Suprapubic skin (tissue), 4 donors: ENCODE data around the gene APMAP. TPM values are rescaled to one million over a fixed set of nuclear protein-coding genes. Genes with fewer than 3 reads are reported as not detected.
A peak's percentile ranks its signal among the peaks of the same experiment; 100 is the strongest.
"Not testable (repeated sequence)": the region's sequence is repeated elsewhere in the genome, so short reads cannot be mapped to it uniquely, and the experiment has no call there.

ENCODE experiments used
- DNase-seq, 2 donors: peaks; one replicate each; pipeline ENCODE4 v3.0.0-alpha.2; 2019; ENCODE audit warnings: low spot score in 2 of 2
- H3K27ac ChIP-seq: fragments of 200-600 bp; sonication (generic); one replicate; pipeline ENCODE4 v1.5.1; 2019
- H3K27me3 ChIP-seq: fragments of 200-600 bp; sonication (generic); one replicate; pipeline ENCODE4 v1.5.1; 2019
- H3K36me3 ChIP-seq: fragments of 200-600 bp; sonication (generic); one replicate; pipeline ENCODE4 v1.5.1; 2019
- H3K4me1 ChIP-seq: fragments of 200-600 bp; sonication (generic); one replicate; pipeline ENCODE4 v1.5.1; 2019
- H3K4me3 ChIP-seq: fragments of 200-600 bp; sonication (generic); one replicate; pipeline ENCODE4 v1.5.1; 2019; ENCODE audit warnings: mild to moderate bottlenecking
- H3K9me3 ChIP-seq: fragments of 200-600 bp; sonication (generic); one replicate; pipeline ENCODE4 v1.5.1; 2019
- EP300 ChIP-seq: sonication (generic); formaldehyde crosslinking; IDR thresholded peaks from one replicate; pipeline ENCODE4 v1.6.1; 2017; ENCODE audit warnings: antibody characterized with exemption
- POLR2A ChIP-seq, 2 donors: fragments of 450-650 bp; IDR thresholded peaks; one replicate each; pipeline ENCODE4 v1.6.1; 2017; ENCODE audit warnings: antibody characterized with exemption in 2 of 2, mild to moderate bottlenecking in 2 of 2, moderate library complexity in 2 of 2
- POLR2AphosphoS5 ChIP-seq, 3 donors: sonication (generic); formaldehyde crosslinking; IDR thresholded peaks; one replicate each; pipeline ENCODE4 v1.6.1; 2017; ENCODE audit warnings: antibody characterized with exemption in 3 of 3
- WGBS: methylation state at CpG from one replicate; pipeline ENCODE4 v1.1.5; 2018; 5-methylcytosine and 5-hydroxymethylcytosine counted together
- total RNA-seq, 4 donors: library from RNA; depleted of rRNA; stranded (reverse); fragments of >200 nt; gene quantifications; one replicate each; pipeline ENCODE4 v1.1.0, GENCODE V29; 2016
- TF ChIP-seq, protein P1 (sequence below), 2 donors: fragments of 200-600 bp in 1 of 2; fragments of 450-650 bp in 1 of 2; sonication (generic) in 1 of 2; IDR thresholded peaks; one replicate each; pipeline ENCODE4 v1.5.1; 2016 to 2019; ENCODE audit warnings: antibody characterized with exemption in 2 of 2, mild to moderate bottlenecking in 1 of 2, moderate library complexity in 1 of 2

The APMAP gene
- total RNA-seq, 4 donors from 2014 or later: 61.8 to 89.3 (median 69.9) TPM

DNA sequence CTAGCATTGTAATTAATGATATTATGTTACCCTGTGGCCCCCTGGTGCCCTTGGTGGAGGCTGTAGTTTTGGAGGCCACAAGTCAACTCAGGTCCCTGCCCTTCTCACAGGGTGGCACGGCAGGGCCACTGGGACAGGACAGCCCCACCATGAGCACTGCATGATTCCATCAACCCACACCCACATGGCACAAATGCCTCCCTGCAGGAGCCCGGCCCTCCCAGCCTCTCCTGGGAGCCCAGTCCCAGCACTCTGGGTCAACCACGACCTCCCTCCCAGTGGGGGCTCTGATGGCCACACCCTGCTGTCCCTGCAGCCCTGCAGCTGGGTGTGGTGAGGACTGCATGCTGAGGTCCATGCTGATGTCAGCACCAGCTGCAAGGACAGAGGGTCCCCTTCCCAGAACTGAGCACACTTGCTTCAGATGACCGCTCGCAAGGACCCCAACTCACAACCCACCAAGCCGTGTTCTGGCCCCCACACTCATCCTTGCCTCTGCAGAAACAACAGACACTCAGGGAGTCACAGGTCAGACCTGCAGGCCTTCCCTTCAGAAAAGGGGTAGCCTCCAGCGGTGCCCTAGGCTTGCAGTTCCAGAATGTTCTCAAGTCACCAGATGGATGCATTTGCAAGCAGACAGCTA lies 59.2 kb downstream of the APMAP start:
- Histone ChIP-seq H3K36me3 (no peaks in the 10 kb centered on the region), H3K27ac (no peak overlapping the region), H3K9me3 (no peaks in the 10 kb centered on the region), H3K4me3 (no peak overlapping the region), H3K4me1 (peaks cover 19% of the 10 kb centered on the region), H3K27me3 (no peaks in the 10 kb centered on the region)
- WGBS: 88% methylated on average over 4 of the region's 7 CpGs
- DNase-seq: peak; percentile 41 to 55
- no peak for TF ChIP-seq POLR2A (IDR thresholded peaks at IDR 0.05)
- TF ChIP-seq, protein P1, sequence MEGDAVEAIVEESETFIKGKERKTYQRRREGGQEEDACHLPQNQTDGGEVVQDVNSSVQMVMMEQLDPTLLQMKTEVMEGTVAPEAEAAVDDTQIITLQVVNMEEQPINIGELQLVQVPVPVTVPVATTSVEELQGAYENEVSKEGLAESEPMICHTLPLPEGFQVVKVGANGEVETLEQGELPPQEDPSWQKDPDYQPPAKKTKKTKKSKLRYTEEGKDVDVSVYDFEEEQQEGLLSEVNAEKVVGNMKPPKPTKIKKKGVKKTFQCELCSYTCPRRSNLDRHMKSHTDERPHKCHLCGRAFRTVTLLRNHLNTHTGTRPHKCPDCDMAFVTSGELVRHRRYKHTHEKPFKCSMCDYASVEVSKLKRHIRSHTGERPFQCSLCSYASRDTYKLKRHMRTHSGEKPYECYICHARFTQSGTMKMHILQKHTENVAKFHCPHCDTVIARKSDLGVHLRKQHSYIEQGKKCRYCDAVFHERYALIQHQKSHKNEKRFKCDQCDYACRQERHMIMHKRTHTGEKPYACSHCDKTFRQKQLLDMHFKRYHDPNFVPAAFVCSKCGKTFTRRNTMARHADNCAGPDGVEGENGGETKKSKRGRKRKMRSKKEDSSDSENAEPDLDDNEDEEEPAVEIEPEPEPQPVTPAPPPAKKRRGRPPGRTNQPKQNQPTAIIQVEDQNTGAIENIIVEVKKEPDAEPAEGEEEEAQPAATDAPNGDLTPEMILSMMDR (IDR thresholded peaks at IDR 0.05): no peak
- no peak for TF ChIP-seq POLR2AphosphoS5 (IDR thresholded peaks at IDR 0.05)
- TF ChIP-seq EP300: no peak

DNA sequence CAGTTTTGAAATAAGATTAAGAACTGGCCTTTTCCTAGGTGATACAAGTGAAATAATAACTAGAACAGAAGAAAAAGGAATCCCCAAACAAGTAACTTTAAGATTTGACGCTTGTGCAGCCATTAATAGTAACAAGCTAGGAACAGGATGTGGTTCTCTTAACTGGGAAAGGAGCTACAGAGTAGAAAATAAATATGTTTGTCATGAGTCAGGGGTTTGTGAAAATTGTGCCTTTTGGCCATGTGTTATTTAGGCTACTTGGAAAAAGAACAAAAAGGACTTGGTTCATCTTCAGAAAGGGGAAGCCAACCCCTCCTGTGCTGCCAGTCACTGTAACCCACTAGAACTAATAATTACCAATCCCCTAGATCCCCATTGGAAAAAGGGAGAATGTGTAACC lies 60.7 kb downstream of the APMAP start:
- not testable (repeated sequence) for H3K27me3 ChIP-seq, H3K9me3 ChIP-seq, H3K36me3 ChIP-seq, H3K4me3 ChIP-seq, H3K27ac ChIP-seq, DNase-seq
- 59% methylated on average over 1 of the region's 1 CpG for WGBS
- peaks cover 19% of the 10 kb centered on the region for H3K4me1 ChIP-seq

DNA sequence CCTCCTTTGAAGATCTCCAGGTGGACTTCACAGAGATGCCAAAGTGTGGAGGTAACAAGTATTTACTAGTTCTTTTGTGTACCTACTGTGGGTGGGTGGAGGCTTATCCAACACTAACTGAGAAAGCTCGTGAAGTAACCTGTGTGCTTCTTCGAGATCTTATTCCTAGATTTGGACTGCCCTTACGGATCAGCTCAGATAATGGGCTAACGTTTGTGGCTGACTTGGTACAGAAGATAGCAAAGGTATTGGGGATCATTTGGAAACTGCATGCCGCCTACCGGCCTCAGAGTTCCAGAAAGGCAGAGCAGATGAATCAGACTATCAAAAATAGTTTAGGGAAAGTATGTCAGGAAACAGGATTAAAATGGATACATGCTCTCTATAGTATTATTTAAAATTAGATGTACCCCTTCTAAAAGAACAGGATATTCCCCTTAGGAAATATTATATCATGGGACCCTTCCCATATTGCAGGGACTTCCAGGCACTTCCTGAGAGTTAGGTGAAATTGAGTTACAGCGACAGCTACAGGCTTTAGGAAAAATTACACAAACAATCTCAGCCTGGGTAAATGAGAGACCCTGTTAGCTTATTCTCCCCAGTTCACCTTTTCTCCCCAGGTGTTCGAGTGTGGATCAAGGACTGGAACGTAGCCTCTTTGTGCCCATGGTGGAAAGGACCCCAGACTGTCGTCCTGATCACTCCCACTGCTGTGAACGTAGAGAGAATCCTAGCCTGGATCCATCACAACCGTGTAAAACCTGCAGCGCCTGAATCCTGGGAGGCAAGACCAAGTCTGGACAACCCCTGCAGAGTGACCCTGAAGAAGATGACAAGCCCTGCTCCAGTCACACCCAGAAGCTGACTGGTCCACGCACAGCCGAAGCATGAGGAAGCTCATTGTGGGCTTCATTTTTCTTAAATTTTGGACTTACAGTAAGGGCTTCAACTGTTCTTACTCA lies 61.5 kb downstream of the APMAP start:
- TF ChIP-seq, protein P1 (IDR thresholded peaks at IDR 0.05): peak; percentile 37 to 44
- Histone ChIP-seq H3K27ac (peak overlapping the region; percentile 76), H3K4me3 (peak overlapping the region; percentile 38), H3K4me1 (peaks cover 19% of the 10 kb centered on the region)
- not testable (repeated sequence) for DNase-seq, H3K27me3 ChIP-seq, H3K9me3 ChIP-seq, H3K36me3 ChIP-seq
- 57% methylated on average over 15 of the region's 15 CpGs for WGBS

DNA sequence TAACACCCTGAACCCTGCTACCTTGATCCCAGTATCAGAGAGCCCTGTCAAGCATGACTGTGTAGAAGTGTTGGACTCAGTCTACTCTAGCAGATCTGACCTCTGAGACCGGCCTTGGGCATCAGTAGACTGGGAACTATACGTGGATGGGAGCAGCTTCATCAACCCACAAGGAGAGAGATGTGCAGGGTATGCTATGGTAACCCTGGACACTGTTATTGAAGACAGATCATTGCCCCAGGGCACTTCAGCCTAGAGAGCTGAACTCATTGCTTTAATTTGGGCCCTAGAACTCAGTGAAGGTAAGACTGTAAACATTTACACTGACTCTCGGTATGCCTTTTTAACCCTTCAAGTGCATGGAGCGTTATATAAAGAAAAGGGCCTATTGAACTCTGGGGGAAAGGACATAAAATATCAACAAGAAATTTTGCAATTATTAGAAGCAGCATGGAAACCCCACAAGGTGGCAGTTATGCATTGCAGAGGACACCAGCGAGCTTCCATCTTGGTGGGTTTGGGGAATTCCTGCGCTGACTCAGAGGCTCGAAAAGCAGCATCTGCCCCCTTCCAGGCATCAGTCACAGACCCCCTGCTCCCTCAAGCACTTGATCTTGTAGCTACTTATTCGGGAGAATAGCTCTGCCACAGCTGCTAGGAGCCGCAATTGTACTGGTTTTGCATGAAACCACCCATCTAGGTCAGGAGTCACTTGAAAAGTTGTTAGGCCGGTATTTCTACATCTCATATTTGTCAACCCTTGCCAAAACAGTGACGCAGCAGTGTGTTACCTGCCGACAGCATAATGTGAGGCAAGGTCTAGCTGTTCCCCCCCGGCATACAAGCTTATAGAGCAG lies 62.5 kb downstream of the APMAP start:
- Histone ChIP-seq H3K4me1 (peaks cover 19% of the 10 kb centered on the region), H3K27ac (peak overlapping the region; percentile 76), H3K4me3 (peak overlapping the region; percentile 38)
- H3K27me3 ChIP-seq, H3K9me3 ChIP-seq, H3K36me3 ChIP-seq: not testable (repeated sequence)
- 33% methylated on average over 13 of the region's 13 CpGs for WGBS
- DNase-seq: peak in 1 of 2 donors; percentile 56

DNA sequence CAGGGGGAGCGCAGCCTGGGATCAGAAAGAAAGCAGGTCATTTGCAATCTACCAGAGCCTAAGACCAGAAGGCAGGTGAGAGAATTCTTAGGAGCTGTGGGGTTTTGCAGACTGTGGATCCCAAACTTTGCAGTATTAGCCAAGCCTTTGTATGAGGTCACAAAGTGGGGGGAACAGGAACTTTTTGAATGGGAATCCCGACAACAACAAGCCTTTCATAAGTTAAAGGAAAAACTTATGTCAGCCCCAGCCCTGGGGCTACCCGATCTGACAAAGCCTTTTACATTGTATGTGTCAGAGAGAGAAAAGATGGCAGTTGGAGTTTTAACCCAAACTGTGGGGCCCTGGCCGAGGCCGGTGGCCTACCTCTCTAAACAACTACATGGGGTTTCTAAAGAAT lies 63.3 kb downstream of the APMAP start:
- DNase-seq, H3K9me3 ChIP-seq, H3K4me3 ChIP-seq, H3K27me3 ChIP-seq, H3K36me3 ChIP-seq: not testable (repeated sequence)
- Histone ChIP-seq H3K27ac (peak overlapping the region; percentile 76), H3K4me1 (peaks cover 19% of the 10 kb centered on the region)
- WGBS: 82% methylated on average over 5 of the region's 5 CpGs

DNA sequence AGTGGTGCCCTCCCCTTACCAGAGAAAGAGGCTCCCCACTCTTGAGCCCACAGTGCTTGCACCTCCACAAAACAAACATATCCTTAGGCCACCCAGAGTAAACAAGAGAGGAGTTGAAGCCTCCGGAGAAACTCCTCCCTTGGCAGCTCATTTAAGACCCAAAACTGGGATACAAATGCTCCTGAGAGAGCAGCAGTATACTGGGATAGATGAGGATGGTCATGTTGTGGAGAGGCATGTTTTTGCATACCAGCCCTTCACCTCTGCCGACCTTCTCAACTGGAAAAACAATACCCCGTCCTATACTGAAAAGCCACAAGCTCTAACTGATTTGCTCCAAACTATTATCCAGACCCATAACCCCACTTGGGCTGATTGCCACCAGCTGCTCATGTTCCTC lies 71.8 kb downstream of the APMAP start:
- not testable (repeated sequence) for H3K27me3 ChIP-seq, H3K27ac ChIP-seq, H3K9me3 ChIP-seq, H3K36me3 ChIP-seq, DNase-seq, H3K4me3 ChIP-seq
- 52% methylated on average over 3 of the region's 3 CpGs for WGBS
- peaks cover 13% of the 10 kb centered on the region for H3K4me1 ChIP-seq

DNA sequence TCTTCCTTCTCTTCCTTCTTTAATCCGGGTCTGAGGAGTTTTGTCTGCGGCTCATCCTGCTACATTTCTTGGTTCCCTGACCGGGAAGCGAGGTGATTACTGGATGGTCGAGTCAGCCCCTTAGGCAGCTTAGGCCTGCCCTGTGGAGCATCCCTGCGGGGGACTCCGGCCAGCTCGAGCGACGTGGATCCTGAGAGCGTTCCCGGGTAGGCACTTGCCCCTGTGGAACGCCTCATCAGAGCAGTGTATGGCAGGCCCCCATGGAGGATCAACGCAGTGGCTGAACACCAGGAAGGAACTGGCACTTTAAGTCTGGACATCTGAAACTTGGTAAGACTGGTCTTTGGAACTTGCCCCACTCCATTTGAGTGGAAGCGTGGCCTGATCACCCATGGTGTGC lies 72.9 kb downstream of the APMAP start:
- not testable (repeated sequence) for H3K27me3 ChIP-seq, DNase-seq, H3K4me3 ChIP-seq, H3K9me3 ChIP-seq, H3K36me3 ChIP-seq, H3K27ac ChIP-seq
- WGBS: 91% methylated on average over 15 of the region's 15 CpGs
- peaks cover 13% of the 10 kb centered on the region for H3K4me1 ChIP-seq
